HK-2 (cell line): ENCODE data around the gene SINHCAF.
"Not testable (repeated sequence)": the region's sequence is repeated elsewhere in the genome, so short reads cannot be mapped to it uniquely, and the experiment has no call there.

ENCODE experiments used
- DNase-seq: peaks from one replicate; pipeline ENCODE4 v3.0.0-alpha.2; 2018; ENCODE audit not compliant: unreplicated experiment

The SINHCAF gene

GRCh38 chr12:31265722-31266121 is 60.2 kb downstream of the SINHCAF start:
- DNase-seq, result no peak

DNA sequence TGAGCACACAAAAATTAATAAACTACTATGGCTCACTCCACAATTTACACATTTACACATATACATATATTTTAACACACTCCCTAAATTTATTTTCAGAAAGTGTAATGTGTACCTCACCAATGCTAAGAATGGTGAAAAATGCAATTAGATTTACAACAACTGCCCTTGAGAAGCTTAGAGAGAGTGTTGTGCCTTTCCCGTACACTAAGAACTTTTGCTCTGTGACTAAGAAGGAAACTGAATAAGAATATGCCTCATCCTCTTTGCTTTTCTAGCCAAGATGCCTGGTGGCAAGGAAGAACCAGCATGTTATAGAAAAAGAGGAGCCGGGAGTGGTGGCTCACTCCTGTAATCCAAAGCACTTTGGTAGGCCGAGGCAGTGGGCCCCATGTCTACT is 62.3 kb downstream of the SINHCAF start:
- DNase-seq, result no peak

GRCh38 chr12:31261744-31262143 is 64.2 kb downstream of the SINHCAF start:
- DNase-seq, result no peak

DNA sequence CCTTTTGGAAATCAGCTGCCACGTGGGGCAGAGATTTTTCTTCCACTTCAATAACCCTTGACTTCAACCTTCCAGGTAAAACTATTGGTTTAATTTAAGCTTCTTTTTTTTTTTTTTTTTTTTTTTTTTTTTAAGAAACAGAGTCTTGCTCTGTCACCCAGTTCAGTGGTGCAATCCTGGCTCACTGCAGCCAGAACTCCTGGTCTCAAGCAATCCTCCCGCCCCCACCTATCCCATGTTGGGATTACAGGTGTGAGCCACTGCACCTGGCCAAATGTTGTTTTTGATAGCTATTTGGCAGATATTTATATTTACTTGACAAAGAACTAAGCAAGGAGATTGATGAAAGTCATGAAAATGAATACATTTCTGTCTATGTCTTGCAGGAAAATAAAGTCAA is 65.1 kb downstream of the SINHCAF start:
- no peak for DNase-seq

- DNase-seq, result no peak
Measured at GRCh38 chr12:31259136-31259886, 66.6 kb downstream of the SINHCAF start.

DNA sequence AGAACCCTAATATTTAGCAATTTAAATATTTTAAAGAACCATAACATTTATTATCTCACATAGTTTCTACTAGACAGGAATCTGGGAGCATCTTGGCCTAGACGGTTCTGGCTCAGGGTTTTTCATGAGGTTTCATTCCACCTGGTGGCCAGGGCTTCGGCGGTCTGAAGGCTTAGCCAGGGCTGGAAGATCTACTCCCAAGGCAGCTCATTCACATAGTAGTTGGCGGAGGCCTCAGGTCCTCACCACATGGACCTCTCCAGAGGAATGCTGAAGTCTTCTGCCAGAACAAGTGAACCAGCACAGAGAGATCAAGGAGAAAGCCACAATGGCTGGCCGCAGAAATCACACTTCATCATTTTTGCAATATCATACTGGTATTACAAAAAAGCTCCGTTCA is 68.2 kb downstream of the SINHCAF start:
- no peak for DNase-seq

GRCh38 chr12:31251707-31252611 is 74.0 kb downstream of the SINHCAF start:
- not testable (repeated sequence) for DNase-seq

DNA sequence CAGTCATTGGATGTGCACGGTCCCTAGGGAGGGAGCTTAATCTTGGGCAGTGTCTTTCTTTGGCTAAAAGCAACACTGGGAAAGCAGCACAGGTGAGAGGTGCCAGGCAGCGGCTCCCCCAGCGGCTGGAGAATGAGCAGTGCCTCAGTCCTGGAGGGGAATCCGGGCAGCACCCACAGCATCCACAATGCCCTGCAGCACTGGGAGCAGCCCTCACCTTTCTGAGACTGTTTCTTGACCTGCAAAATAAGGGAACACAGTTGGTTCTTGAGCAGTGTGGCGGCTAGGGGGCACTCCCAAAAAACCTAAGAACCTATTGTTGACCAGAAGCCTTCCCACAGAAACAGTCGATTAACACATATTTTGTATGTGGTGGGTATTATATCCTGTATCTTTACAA is 75.8 kb downstream of the SINHCAF start:
- DNase-seq, result no peak

DNA sequence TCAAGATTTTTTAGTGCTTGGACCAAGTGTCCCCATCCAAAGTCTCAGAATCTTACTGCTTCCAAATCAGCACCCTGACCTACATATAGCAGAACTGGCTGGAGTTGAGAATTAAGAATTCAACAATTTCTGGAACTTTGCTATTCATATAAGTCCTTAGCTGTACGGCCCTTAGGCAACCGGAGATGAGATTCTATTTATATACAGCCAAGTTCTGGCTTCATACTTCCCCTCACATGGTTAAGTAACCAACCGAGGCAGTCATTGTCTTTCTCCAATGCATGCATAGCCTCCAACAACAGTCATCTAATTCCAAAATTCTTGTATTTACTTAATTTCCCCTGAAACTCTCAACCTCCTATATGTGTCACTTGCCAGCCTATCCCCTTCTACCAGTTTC is 76.6 kb downstream of the SINHCAF start:
- no peak for DNase-seq

DNA sequence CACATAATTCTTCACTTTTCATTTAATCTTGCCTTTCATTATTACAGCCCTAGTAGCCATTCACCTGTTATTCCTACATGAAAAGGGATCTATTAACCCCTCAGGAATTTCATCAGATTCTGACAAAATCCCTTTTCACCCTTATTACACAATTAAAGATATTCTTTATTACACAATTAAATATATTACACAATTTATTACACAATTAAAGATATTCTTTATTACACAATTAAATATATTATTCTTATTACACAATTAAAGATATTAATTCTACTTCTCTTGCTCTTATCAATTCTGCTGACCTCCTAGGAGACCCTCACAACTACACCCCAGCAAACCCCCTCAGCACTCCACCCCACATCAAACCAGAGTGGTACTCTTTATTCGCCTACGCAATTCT is 77.1 kb downstream of the SINHCAF start:
- DNase-seq, result no peak

- DNase-seq, result no peak
Measured at GRCh38 chr12:31248337-31248736, 77.6 kb downstream of the SINHCAF start.

- no peak for DNase-seq
Measured at GRCh38 chr12:31246470-31246850, 79.5 kb downstream of the SINHCAF start.

DNA sequence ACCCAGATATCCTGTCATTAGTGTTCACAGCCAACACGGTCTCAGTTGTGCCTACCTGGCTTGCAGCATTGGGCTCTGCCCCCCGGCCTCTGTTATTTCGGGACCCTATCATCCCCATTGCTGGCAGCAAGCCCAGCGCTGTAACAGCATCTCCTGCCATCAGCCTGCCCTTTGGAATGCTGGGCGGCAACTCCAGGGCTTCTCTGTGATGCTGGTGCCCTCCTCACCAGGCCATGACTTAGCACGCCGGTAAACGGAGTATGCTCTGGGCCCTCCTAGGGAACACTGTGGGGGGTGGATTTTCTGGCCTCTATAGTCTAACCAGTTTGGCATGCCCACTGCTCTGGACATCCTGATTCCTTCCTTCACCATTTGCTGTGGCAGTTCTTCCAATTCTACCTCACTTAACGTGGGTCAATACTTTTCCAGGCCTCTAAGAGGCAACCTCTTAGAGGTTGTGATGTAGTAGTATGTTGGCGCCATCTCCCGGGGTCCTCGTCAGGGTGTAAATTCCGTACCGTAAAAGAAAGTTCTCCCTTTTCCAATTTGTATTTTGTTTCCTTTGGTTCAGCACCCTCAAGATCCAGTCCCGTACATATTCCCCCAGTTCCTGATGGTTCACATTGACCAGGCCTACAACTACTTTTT is 80.0 kb downstream of the SINHCAF start:
- DNase-seq, result no peak

DNA sequence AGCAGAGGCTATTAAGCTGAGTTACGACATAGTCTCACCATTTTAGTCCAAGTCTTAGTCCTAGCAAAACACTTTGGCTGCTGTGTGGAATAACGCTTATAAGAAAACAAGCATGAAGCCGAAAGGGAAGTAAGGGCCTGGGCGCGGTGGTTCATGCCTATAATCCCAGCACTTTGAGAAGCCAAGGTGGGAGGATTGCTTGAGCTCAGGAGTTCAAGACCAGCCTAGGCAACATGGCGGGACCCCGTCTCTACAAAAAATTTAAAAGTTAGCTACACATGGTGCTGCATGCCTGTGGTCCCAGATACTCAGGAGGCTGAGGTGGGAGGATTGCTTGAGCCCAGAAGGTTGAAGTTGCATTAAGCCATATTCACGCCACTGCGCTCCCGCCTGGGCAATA is 83.5 kb downstream of the SINHCAF start:
- DNase-seq, result not testable (repeated sequence)

GRCh38 chr12:31238764-31239387 is 87.1 kb downstream of the SINHCAF start:
- DNase-seq, result peak; percentile 58

DNA sequence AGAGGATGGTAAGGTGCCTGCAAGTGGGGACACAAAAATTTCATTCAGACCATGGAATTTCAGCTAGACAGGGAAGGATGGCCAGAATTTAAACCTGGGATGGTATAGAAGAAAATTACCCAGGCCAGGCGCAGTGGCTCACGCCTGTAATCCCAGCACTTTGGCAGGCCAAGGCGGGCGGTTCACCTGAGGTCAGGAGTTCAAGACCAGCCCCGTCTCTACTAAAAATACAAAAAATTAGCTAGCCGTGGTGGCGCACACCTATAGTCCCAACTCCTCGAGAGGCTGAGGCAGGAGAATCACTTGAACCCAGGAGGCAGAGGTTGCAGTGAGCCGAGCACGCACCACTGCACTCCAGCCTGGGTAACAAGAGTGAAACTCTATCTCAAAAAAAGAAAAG is 87.6 kb downstream of the SINHCAF start:
- DNase-seq, result not testable (repeated sequence)

DNA sequence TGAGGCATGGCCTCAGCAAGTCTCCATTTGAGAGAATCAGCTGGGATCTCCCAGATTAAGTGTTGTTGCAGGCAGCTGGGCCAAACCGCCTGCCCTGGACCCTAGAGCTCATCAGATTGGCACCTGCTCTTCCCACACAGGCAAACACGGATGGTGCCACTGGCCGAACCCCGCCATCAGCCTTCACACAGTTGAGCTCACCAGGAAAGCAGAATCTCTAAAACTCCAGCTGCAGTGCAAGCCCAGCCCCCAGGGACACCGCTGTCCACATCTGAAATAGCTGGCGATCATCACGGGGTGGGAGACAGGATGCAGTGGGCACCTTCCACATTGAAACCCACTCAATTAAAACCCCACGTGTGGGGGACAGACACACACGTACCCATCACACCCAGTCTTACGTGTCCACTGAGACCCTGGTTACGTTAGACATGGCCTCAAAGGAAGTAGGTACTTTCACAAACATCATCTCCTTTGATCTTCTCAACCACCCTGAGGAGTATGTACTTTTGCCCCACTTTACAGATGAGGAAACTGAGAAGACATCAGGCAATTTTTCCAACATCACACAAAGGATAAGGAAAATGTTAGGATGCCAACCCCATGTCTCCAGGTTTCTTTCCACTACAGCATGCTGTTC is 88.8 kb downstream of the SINHCAF start:
- DNase-seq, result no peak

DNA sequence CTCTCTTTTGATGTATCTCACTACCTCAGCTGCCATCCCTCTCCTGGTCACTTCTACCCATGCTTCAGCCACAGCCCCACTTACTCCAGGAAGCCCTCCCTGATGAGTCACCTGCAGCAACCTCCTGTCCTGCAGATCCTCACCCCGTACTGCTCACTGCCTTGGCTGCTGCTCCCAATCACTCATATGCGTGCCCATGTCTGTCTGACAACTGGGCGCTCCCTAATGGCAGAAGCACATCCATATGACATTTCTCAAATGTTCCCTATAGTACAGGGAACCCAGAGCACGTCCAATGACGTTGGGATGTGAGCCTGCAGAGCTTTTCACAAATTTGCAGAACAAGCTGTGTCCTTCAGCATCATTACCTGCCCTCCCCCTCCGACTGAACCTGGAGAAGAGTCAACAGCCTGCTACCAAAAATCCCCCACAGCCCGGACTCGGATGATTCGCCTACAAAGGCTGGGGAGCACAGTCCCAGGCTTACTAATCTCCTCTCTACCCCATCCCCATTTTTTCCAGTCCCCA is 90.0 kb downstream of the SINHCAF start:
- no peak for DNase-seq

DNA sequence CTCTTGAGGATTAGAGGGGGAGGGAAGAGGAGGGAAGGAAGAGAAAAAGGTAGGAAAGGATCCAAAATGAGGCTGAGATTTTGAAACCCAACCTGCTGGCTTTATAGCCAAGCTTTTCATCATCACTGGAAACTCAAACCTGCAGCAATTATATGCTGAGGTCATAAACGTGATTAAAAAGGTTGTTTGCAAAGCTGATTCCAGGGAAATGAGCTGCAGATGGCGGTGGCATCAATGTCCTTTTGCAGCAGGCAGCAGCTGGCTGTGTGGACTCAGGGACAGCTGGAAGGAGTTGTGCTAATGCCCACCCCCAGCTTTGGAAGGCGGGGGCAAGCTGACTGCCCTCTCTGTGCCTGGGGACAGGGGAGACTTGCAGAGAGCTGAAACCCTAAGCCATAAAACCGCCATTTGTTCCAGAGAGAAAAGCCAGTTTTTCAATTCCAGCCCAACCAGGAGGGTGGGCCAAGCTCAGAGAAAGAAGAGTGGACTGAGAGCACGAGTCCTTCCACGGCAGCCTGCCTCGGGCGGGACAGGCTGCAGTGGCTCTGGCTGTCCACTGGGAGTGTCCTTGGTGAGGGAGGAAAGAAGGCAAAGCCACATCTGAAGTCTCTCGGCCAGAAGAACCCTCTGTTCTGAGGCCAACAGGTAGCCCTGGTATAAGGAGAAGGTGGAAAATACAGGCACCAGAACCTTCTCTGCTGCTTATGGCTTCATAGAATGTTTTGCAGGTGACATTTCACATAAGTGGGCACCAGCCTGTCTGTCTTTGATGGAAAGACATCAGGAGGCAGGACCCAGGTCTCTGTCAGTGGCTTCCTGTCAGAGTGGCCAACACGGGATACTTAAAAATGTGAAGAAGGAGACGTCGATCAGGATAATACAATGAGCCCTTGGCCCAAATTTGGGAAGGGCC is 90.7 kb downstream of the SINHCAF start:
- DNase-seq, result no peak
